ENCODE measurements around the gene MYL7.

DNA sequence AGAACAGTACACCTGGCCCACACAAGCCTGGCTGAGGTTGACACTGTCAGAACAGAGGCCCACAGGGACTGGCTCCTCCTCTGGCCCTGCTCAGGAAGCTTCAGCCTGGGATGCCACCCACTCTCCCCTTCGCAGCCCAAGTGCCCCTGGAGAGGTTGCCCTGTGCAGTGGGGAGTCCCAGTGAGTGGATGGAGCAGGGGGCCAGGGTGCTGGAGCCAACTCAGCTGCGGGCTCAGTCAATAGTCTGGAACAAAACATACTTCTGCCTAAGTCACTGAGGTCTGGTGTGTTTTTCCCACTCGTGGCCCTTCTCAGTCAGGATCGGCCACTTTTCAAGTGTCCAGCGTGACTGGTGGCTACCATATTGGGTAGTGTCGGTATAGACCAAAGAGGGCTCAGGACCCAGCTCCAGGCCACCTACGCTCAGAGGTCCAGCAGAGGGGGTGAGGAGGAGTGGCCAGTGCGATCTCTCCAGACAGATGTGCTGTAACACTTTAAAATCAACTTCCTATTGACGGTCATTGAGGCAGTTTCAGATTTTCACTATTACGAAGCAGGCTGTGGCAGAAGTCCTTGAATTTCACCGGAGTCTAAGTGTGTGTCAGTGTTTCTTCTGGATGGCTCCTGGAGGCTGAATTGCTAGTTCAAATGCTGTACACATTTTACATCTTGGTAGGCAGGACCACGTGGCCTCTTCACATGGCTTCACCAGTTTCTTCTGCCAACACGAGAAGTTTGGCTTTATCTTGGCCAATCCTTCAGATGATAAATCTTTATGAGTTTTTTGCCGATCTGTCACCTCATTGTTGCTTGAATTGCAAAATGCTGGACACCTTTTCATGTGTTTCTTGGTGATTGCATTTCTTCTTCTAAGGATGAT lies 49.1 kb upstream of the MYL7 start:
- TF ChIP-seq, protein P1, sequence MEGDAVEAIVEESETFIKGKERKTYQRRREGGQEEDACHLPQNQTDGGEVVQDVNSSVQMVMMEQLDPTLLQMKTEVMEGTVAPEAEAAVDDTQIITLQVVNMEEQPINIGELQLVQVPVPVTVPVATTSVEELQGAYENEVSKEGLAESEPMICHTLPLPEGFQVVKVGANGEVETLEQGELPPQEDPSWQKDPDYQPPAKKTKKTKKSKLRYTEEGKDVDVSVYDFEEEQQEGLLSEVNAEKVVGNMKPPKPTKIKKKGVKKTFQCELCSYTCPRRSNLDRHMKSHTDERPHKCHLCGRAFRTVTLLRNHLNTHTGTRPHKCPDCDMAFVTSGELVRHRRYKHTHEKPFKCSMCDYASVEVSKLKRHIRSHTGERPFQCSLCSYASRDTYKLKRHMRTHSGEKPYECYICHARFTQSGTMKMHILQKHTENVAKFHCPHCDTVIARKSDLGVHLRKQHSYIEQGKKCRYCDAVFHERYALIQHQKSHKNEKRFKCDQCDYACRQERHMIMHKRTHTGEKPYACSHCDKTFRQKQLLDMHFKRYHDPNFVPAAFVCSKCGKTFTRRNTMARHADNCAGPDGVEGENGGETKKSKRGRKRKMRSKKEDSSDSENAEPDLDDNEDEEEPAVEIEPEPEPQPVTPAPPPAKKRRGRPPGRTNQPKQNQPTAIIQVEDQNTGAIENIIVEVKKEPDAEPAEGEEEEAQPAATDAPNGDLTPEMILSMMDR (IDR thresholded peaks at IDR 0.05): no peak
- TF ChIP-seq EP300 (IDR thresholded peaks at IDR 0.05; ENCODE audit: low read depth) (no peak), POLR2AphosphoS5 (IDR thresholded peaks at IDR 0.05) (no peak)
